ENCODE results near the gene NOL9. TPM values are rescaled to one million over a fixed set of nuclear protein-coding genes. Genes with fewer than 3 reads are reported as not detected.

Gene NOL9
- total and polyA plus RNA-seq, 2 donors (not counting 3 experiments of a cell fraction or from before 2014, with no cell fraction given) = 14.1 to 42.9 TPM

GRCh38 chr1:6507037-6507428 is 47.3 kb downstream of the NOL9 start:
- Histone ChIP-seq H3K9me1 (replicated peaks; ENCODE audit: control insufficient read depth, extremely low read depth, insufficient read depth, low read length) (no peaks in the 10 kb centered on the region), H3K27ac (ENCODE audit: insufficient read depth, low read depth, low read length) (no peak overlapping the region), H3K4me2 (ENCODE audit: insufficient read depth, low read length) (no peak overlapping the region), H4K20me1 (replicated peaks; ENCODE audit: control insufficient read depth, extremely low read depth, insufficient read depth, low read length) (no peaks in the 10 kb centered on the region), H3K79me2 (ENCODE audit: control insufficient read depth, insufficient read depth, low read length) (no peaks in the 10 kb centered on the region), H3K27me3 (ENCODE audit: control insufficient read depth in 2 of 2, insufficient read depth in 2 of 2, low read length in 2 of 2) (no peaks in the 10 kb centered on the region), H3K9ac (replicated peaks; ENCODE audit: extremely low read depth, insufficient read depth, low read length) (no peak overlapping the region), H3K4me3 (replicated peaks in 1 of 3; ENCODE audit: insufficient read depth in 1 of 3, low read depth in 1 of 3, low read length in 3 of 3) (no peak overlapping the region), H3K9me3 (replicated peaks; ENCODE audit: control insufficient read depth, insufficient read depth, low read length) (no peaks in the 10 kb centered on the region), H3K36me3 (ENCODE audit: control insufficient read depth in 2 of 2, extremely low read depth in 1 of 2, insufficient read depth in 2 of 2, low read length in 2 of 2) (no peaks in the 10 kb centered on the region), H3K4me1 (ENCODE audit: control insufficient read depth, extremely low read depth, insufficient read depth, low read length) (no peaks in the 10 kb centered on the region), H2AFZ (ENCODE audit: low read depth, low read length) (no peak overlapping the region)
- DNase-seq (ENCODE audit: low read depth, low spot score) = no peak
- POLR2A ChIA-PET = no interaction called here
- dilution Hi-C loops (cut with MboI; ENCODE audit: extremely low pct_ligation_motif_present, low sequenced_read_pairs) (no loop called here), intact Hi-C loops (cut with micrococcal nuclease) (no loop called here)
- TF ChIP-seq POLR2A (IDR thresholded peaks at IDR 0.05; ENCODE audit: low read depth, low read length) = no peak
- no peak for TF ChIP-seq CTCF (IDR thresholded peaks at IDR 0.05; ENCODE audit: extremely low read depth in 1 of 2, insufficient read depth in 1 of 2, low read depth in 1 of 2, low read length in 2 of 2)
- no peak for TF ChIP-seq MYC (IDR thresholded peaks at IDR 0.05; ENCODE audit: low read depth, low read length)
- TF ChIP-seq JUN (IDR thresholded peaks at IDR 0.05; ENCODE audit: borderline replicate concordance, insufficient read depth, insufficient read length, low read depth) = no peak
- no peak for TF ChIP-seq MAX (IDR thresholded peaks at IDR 0.05; ENCODE audit: insufficient read depth, insufficient read length)
- TF ChIP-seq FOS (IDR thresholded peaks at IDR 0.05; ENCODE audit: borderline replicate concordance, insufficient read depth, low read length) = no peak
- TF ChIP-seq POLR2AphosphoS5 (IDR thresholded peaks at IDR 0.05; ENCODE audit: insufficient read depth, low read depth, low read length) = no peak
- no peak for TF ChIP-seq GATA2 (IDR thresholded peaks at IDR 0.05; ENCODE audit: insufficient read depth, insufficient read length, low read depth, low read length)
- no peak for TF ChIP-seq EZH2 (IDR thresholded peaks at IDR 0.05; ENCODE audit: borderline replicate concordance, low read depth, low read length, severe bottlenecking)
- no peak for FAIRE-seq
- no TSS peak for BruUV-seq (replicated peaks)
- CTCF ChIA-PET = interaction anchor here (0.7 to 3.5 kb wide), 6 partner anchors 14 to 139 kb away, joined by 3 to 28 read pairs (median 3); no protein-coding TSS in a partner anchor

All from endothelial cell of umbilical vein (primary cell).